Activated CD8-positive, alpha-beta memory T cell treated with anti-CD3 and anti-CD28 coated beads for 1 hour (primary cell): Measurements from ENCODE around the gene KLHL3.
A peak's percentile ranks its signal among the peaks of the same experiment; 100 is the strongest.
"Not testable (repeated sequence)": the region's sequence is repeated elsewhere in the genome, so short reads cannot be mapped to it uniquely, and the experiment has no call there.

ENCODE experiments used
- DNase-seq, 2 donors: peaks; one replicate each; pipeline ENCODE4 v3.0.0-alpha.2; 2020; ENCODE audit warnings: low read depth in 1 of 2; ENCODE audit errors: extremely low read depth in 1 of 2

Gene KLHL3

DNA sequence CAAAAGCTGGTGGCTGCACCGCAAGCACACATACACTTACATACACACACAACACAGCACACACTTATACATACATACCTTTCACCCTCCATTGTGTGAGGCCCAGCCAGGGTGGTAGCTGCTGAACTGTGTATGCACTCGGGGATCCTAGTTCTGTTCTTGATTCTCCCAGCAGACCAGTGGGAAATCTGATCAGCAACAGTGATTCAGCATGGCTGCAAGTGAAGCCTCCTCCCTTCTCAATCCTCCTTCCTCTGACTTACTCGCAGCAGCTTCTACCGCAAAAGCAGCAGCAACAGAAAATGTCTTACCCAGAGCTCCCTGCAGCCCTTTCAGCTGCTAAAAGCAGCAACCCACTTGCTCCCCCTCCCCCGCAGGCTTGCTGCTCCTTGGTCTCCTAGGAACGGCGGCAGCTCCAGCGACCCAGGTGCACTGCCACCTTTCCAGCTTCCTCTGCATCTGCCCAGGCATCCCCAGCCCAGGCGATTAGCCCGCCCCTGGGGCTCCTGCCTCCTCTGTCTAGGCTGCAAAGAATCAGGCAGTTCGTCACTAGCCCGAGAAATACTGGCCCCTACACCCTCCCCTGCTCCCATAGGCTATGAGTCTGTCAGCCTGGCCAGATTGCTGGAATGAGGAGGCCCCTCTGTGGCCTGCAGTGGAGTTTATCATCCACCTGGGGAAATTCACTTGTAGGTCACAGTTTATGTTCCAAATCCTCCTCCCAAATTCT, at the start of gene KLHL3:
TSS of gene KLHL3 (minus strand) at position 535 of the 730 bp plus-strand sequence. CDS start at position 92, 443 bp downstream.
- peak in 1 of 2 donors; percentile 5 for DNase-seq

DNA sequence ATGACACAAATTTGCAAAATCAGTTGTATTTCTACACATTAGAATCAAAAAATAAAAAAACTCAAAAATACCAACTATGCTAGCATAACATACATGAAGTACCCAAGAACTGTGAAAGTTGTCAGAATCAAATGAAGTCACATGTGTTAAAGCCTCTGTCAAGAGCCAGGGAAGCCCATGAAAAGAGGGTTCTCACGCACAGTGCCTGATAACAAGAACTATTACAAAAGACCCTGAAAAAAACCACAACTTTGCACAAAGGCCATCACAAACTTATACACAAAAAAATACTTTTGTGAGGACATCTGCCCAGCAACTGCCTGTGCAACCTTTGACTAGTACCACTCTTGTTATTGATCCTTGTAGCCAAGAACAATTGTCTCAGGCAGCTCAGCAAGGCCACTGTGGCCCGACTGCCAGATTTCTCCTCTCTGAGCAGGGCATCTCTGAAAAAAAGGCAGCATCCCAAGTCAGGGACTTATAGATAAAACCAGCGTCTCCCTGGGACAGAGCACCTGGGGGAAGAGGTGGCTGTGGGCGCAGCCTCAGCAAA, 47.2 kb upstream of the KLHL3 start:
- no peak for DNase-seq

DNA sequence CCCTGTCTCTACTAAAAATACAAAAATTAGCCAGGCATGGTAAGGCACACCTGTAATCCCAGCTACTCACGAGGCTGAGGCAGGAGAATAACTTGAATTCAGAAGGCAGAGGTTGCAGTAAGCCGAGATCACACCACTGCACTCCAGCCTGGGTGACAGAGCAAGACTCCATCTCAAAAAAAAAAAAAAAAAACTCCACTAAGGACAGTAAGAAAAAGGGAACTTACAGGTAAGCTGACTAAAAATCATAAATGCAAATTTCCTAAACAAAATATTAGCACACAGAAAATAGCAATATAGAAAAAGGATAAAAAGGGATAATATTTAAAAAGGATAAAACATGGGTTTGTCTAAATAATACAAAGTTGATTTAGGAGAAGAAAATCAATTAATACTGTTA, 46.2 kb upstream of the KLHL3 start:
- DNase-seq, result no peak

GRCh38 chr5:137778772-137779564, 43.1 kb upstream of the KLHL3 start:
- no peak for DNase-seq

- DNase-seq, result not testable (repeated sequence)
Measured at GRCh38 chr5:137767937-137768336, 32.0 kb upstream of the KLHL3 start.

DNA sequence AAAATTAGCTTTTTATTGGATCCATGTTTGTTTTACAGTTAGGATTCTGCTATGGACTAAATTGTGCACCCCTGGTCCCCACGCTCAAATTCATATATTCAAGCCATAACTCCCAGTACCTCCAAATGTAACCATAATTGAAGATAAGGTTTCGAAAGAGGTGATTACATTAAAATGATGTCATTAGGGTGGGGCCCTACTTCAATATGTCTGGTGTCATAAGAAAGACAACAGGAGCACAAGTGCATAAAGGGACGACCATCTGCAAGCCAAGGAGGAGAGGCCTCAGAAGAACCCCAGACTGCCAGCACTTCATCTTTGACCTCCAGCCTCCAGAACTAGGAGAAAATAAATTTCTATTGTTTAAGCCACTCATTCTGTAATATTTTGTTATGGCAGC, 25.7 kb upstream of the KLHL3 start:
- DNase-seq, result no peak

DNA sequence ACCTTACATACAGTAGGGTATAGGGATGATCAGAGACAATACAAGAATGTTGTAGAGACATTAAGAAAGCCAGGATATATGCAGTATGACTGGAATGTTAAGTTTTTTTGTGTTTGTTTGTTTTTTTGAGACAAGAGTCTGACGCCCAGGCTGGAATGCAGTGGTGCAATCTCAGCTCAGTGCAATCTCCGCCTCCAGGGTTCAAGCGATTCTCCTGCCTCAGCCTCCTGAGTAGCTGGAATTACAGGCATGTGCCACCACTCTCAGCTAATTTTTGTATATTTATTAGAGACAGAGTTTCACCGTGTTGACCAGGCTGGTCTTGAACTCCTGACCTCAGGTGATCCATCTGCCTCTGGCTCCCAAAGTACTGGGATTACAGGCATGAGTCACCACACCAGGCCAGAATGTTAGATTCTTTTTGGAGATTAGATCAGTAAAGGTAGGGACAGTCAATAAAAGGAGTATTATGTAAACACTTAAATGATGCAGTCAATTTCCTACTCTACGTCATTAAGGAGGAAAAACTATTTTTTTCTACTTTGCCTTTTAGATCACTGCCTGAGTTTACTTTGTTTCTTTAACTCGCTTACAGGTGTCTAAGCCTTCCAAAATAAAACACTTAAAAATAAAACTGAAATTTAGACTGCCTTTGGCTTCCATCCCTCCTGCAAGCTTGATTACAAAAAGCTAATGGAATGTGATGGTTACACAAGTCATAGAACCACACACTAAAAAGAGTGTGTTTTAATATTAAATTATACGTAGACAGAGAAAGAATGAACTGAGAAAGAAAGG, 25.0 kb upstream of the KLHL3 start:
- no peak for DNase-seq

GRCh38 chr5:137760294-137760693, 24.4 kb upstream of the KLHL3 start:
- no peak for DNase-seq

DNA sequence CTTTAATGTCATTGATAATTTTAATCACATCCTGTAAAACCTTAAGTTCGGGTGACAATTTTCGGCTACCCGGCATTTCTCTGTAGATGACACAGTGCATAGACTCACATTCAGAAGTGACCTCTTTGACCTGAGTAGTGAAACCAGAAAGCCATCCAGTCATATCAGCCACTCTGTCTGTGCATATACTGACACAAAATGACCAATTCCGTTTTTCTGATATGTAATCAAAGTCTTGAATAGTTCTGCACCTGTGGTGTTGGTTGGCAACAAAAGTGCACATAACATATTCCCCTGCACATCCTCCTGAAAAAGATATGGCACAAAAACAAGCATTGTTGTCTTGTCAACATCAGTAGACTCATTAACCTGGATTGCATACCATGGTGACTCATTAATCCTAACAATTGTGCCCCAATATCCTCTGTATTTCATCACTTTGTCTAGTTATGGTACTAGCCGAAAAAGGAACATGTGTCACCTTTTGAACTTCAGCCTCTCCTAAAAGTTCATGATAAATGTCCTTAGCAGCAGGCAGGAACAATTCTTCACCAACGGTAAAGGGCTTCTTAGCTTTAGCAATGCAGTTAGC, 22.9 kb upstream of the KLHL3 start:
- DNase-seq, result no peak

- DNase-seq, result no peak
Measured at GRCh38 chr5:137758121-137758520, 22.2 kb upstream of the KLHL3 start.

- DNase-seq, result no peak
Measured at GRCh38 chr5:137757634-137758033, 21.7 kb upstream of the KLHL3 start.

GRCh38 chr5:137754961-137755762, 19.3 kb upstream of the KLHL3 start:
- no peak for DNase-seq

- peak; percentile 90 to 97 for DNase-seq
Measured at GRCh38 chr5:137754188-137754960, 18.5 kb upstream of the KLHL3 start, which contains the start of gene HNRNPA0. HNRNPA0 (minus strand) TSS chr5:137754363; CDS start chr5:137754066, 297 bp downstream.

- DNase-seq, result peak in 1 of 2 donors; percentile 25
Measured at GRCh38 chr5:137753691-137754187, 17.9 kb upstream of the KLHL3 start.

DNA sequence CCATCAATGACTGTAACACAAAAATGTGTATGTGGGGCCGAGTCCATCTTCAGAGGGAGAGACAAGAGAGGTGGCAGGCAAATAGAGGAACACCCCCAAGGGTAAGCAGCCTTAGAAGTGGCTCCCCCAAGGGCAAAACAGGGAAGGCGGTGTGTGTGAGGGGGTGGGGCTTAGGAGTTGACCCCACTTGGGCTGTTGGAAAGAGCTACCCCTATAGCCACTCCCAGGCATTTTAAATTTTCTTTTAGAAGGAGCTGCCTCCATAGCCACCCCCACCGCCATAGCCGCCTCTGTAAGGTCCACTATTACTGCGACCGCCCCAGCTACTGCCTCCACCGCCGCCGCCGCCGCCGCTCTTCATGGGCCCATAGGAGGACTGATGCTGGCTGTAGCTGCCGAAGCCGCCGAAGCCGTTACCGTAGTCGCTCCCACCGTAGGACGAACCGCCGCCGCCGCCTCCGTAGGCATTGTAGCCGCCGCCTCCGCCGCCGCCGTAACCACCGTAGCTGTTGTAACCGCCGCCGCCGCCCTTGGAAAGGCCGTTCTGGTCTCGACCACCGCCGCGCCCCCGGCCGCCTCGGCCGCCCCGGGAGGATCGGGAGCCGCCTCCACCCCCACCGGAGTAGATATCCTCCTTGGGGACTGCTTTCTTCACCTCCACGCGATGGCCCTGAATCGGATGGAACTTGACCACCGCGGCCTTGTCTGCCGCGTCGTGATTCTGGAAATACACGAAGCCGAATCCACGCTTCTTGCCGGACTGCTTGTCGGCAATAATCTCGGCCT, 17.2 kb upstream of the KLHL3 start:
- peak in 1 of 2 donors; percentile 22 for DNase-seq

DNA sequence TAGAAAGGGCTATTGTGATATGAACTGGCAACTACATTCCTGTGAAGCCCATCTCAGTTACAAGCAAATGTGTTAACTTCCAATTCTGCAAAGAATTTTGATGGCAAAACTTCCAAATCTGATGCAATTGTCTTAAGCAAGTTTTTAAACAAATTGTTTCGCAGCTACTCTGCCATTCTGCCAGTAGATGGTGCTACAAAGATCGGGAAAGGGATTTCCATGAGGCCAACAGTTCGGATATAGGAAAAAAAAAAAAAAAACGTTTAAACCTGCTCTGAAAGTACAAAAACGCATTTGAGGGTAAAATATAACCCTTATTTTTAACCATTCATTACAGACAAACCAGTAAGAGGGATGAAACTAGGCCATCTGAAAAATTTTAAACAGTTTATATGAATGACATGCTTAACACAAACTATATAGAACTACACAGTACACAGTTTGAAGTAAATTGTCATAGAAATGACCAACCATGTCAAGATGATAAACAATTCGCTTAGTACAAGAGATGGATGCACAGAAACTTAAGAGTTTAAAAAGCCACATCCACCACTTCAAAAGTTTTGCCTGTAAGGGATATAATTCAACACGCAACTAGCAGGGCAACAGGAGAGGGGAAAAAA, 16.1 kb upstream of the KLHL3 start:
- no peak for DNase-seq

DNA sequence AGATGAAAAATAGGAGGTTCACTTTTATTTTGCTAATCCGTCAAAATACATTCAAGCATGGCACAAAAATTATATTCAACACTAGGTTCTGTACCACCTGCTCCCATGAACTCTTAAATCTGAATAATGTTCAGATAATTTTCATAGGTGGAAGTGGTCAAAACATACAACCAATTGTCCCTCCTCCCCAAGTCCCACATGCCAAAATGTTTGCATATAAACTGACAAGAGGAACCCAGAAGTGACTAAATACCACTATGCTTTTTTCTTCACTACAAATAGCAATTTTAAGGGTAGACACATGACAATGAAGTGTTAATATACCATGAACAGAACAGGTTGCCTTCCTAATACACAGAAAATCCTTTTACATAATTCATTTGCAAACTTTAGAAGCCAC, 14.5 kb upstream of the KLHL3 start:
- DNase-seq, result no peak

- DNase-seq, result no peak
Measured at GRCh38 chr5:137747848-137748247, 12.0 kb upstream of the KLHL3 start.
